K562 (cell line): ENCODE measurements around the gene ETV3L. TPM values are rescaled to one million over a fixed set of nuclear protein-coding genes. Genes with fewer than 3 reads are reported as not detected.

Experiments used
- ATAC-seq: fragments of 200-7000 bp; cut with Tn5 transposase; 3 replicates; pipeline ENCODE4 v1.9.1; 2020; ENCODE audit warnings: moderate library complexity
- BruUV-seq: library from RNA; stranded (reverse); fragments of 400-500 nt; replicated peaks from 2 replicates; lab custom pipeline; 2021; lab: Mats Ljungman, UMichigan
- CTCF ChIA-PET: fragments of 300-600 bp; formaldehyde crosslinking; extraction: SDS; loops from one replicate; lab custom pipeline; 2021; ENCODE audit warnings: low intra/inter-chr PET ratio; lab: Yijun Ruan, JAX
- POLR2A ChIA-PET: fragments of 300-600, 350-650 bp; sonication (Branson Sonifier 250); formaldehyde crosslinking; extraction: SDS; loops from one replicate; lab custom pipeline; 2021; ENCODE audit warnings: antibody characterized with exemption, inconsistent platforms; lab: Yijun Ruan, JAX
- DNase-seq, 4 experiments: peaks; one replicate each; pipeline versions ENCODE4 v3.0.0 to v3.0.0-alpha.2; 2011 to 2018; ENCODE audit warnings: low spot score in 3 of 4, mixed read lengths in 3 of 4; ENCODE audit errors: extremely low read depth in 1 of 4
- FAIRE-seq: peaks from 2 replicates; lab custom pipeline; 2011; peaks lifted over from hg19 to GRCh38; lab: Jason Lieb, UNC
- H2AFZ ChIP-seq: 2 replicates; pipeline ENCODE4 v1.6.0; 2011; ENCODE audit warnings: low read depth, low read length, control low read depth, inconsistent platforms
- H3K27ac ChIP-seq: fragments of 200-600 bp; 3 replicates; pipeline ENCODE4 v1.8.0; 2011; ENCODE audit warnings: low read depth, mild to moderate bottlenecking, control low read depth, inconsistent platforms, low read length, moderate library complexity, mixed read lengths; ENCODE audit errors: extremely low read depth
- H3K27me3 ChIP-seq, 2 experiments: fragments of 300-600 bp in 1 of 2; 2 replicates in 1 of 2; 3 replicates in 1 of 2; pipeline versions ENCODE4 v1.6.0 to v1.8.0; 2011; ENCODE audit warnings: inconsistent platforms in 2 of 2, low read length in 2 of 2, mild to moderate bottlenecking in 1 of 2, mixed read lengths in 1 of 2, moderate library complexity in 1 of 2; ENCODE audit not compliant: control insufficient read depth in 2 of 2, insufficient read depth in 2 of 2
- H3K36me3 ChIP-seq: fragments of 300-600 bp; 3 replicates; pipeline ENCODE4 v1.8.0; 2011; ENCODE audit warnings: mild to moderate bottlenecking, low read length, inconsistent platforms; ENCODE audit not compliant: control insufficient read depth, insufficient read depth
- H3K4me1 ChIP-seq, 2 experiments: fragments of 200-600 bp in 1 of 2; replicated peaks in 1 of 2; 2 replicates in 1 of 2; 3 replicates in 1 of 2; pipeline versions ENCODE4 v1.5.1 to v1.8.0; 2011; ENCODE audit warnings: inconsistent platforms in 2 of 2, low read length in 2 of 2, mild to moderate bottlenecking in 1 of 2, mixed read lengths in 1 of 2, moderate library complexity in 1 of 2; ENCODE audit not compliant: control insufficient read depth in 2 of 2, insufficient read depth in 2 of 2
- H3K4me2 ChIP-seq: 2 replicates; pipeline ENCODE4 v1.6.1; 2011; ENCODE audit warnings: low read length, control low read depth, inconsistent platforms, mixed read lengths; ENCODE audit not compliant: insufficient read depth
- H3K4me3 ChIP-seq: fragments of 200-600 bp; sonication (generic), shearing (Covaris generic); 2 replicates; pipeline ENCODE4 v1.5.1; 2016; ENCODE audit warnings: control low read depth, inconsistent platforms
- H3K79me2 ChIP-seq: fragments of 200-600 bp; 3 replicates; pipeline ENCODE4 v1.8.0; 2011; ENCODE audit warnings: low read length, inconsistent platforms; ENCODE audit not compliant: control insufficient read depth, insufficient read depth
- H3K9ac ChIP-seq, 2 experiments: 2 replicates each; pipeline versions ENCODE4 v1.6.0 to v1.6.1; 2011; ENCODE audit warnings: low read depth in 2 of 2, low read length in 2 of 2, control low read depth in 1 of 2, inconsistent platforms in 1 of 2, mild to moderate bottlenecking in 1 of 2, mixed read lengths in 1 of 2; ENCODE audit not compliant: insufficient read depth in 1 of 2
- H3K9me1 ChIP-seq: one replicate; pipeline ENCODE4 v1.6.0; 2011; ENCODE audit warnings: inconsistent platforms, mild to moderate bottlenecking, low read length, moderate library complexity; ENCODE audit not compliant: control insufficient read depth, insufficient read depth
- H3K9me3 ChIP-seq: replicated peaks from 2 replicates; pipeline ENCODE4 v1.5.1; 2011; ENCODE audit warnings: low read depth, low read length, inconsistent platforms; ENCODE audit not compliant: control insufficient read depth, insufficient read depth
- H4K20me1 ChIP-seq: replicated peaks from 2 replicates; pipeline ENCODE4 v1.6.1; 2011; ENCODE audit warnings: low read length, inconsistent platforms, mixed read lengths; ENCODE audit not compliant: control insufficient read depth, insufficient read depth
- CTCFL ChIP-seq: IDR thresholded peaks from 2 replicates; pipeline ENCODE4 v1.6.1; 2011; ENCODE audit warnings: borderline replicate concordance, low read depth, mild to moderate bottlenecking, moderate library complexity, low read length; ENCODE audit not compliant: insufficient read depth, poor library complexity, severe bottlenecking
- HMGXB4 ChIP-seq: sonication (generic); formaldehyde crosslinking; IDR thresholded peaks from 2 replicates; pipeline ENCODE4 v1.8.1; 2023; ENCODE audit warnings: mild to moderate bottlenecking, missing genetic modification reagents
- IRF9 ChIP-seq: fragments of 450-650 bp; IDR thresholded peaks from 2 replicates; pipeline ENCODE4 v1.6.1; 2016; ENCODE audit warnings: missing biosample characterization, missing genetic modification characterization
- MAFF ChIP-seq: IDR thresholded peaks from 2 replicates; pipeline ENCODE4 v1.6.1; 2012; ENCODE audit warnings: low read length, improper control_type of control experiment
- MEF2D ChIP-seq: conservative IDR thresholded peaks from 2 replicates; pipeline ENCODE4 v1.6.1; 2016; ENCODE audit warnings: low read depth, missing genetic modification characterization, missing compliant biosample characterization
- USF2 ChIP-seq: sonication (generic); formaldehyde crosslinking; IDR thresholded peaks from 2 replicates; pipeline ENCODE4 v1.5.0; 2020; ENCODE audit warnings: missing genetic modification reagents
- ZBTB49 ChIP-seq: sonication (generic); formaldehyde crosslinking; IDR thresholded peaks from 2 replicates; pipeline ENCODE4 v1.8.0; 2022; ENCODE audit warnings: missing genetic modification reagents, mild to moderate bottlenecking, borderline replicate concordance
- ZC3H8 ChIP-seq: fragments of 450-650 bp; IDR thresholded peaks from 2 replicates; pipeline ENCODE4 v1.6.1; 2017
- ZFPM2 ChIP-seq: fragments of 250-450 bp; sonication (Bioruptor Pico); IDR thresholded peaks from 2 replicates; pipeline ENCODE4 v1.5.1; 2022; ENCODE audit warnings: mild to moderate bottlenecking
- ZNF384 ChIP-seq: IDR thresholded peaks from 2 replicates; pipeline ENCODE4 v1.6.1; 2012; ENCODE audit warnings: low read depth, low read length, improper control_type of control experiment
- WGBS: fragments of 100-300 bp; shearing (Covaris generic); methylation state at CpG from one replicate; pipeline ENCODE4 v1.1.6; 2016; ENCODE audit warnings: low coverage, mixed read lengths; ENCODE audit not compliant: insufficient coverage; ENCODE audit errors: missing lambda C conversion rate; 5-methylcytosine and 5-hydroxymethylcytosine counted together
- in situ Hi-C: fragments of 300-500 bp; cut with MboI; formaldehyde crosslinking; loops from 4 replicates; pipeline ENCODE4 v1.15.0; 2018; ENCODE audit warnings: inconsistent platforms, mixed read lengths
- intact Hi-C: fragments of 100-400 bp; cut with micrococcal nuclease; formaldehyde crosslinking; loops from 2 replicates; pipeline ENCODE4 v1.14.2; 2022
- polyA plus RNA-seq, 8 experiments: library from polyadenylated mRNA; depleted of rRNA in 4 of 8; stranded (reverse) in 5 of 8; unstranded in 3 of 8; fragments of >200 nt; fragmentation: Nextera tagmentation in 2 of 8; fragmentation: Illumina TruSeq in 1 of 8; extraction: Ambion mirVana in 2 of 8; extraction: Trizol in 1 of 8; gene quantifications; 2 replicates each; pipeline versions ENCODE4 v1.2.1 to v1.2.3, GENCODE V29; 2011 to 2014; ENCODE audit warnings: inconsistent platforms in 1 of 8, missing spikeins in 1 of 8
- total RNA-seq, 7 experiments: library from RNA; depleted of rRNA in 6 of 7; stranded (reverse); fragments of >200 nt in 6 of 7; fragmentation: Illumina TruSeq in 2 of 7; extraction: Trizol in 2 of 7; gene quantifications; 2 replicates each; pipeline versions ENCODE4 v1.2.1 to v1.2.3, GENCODE V29; 2011 to 2021; ENCODE audit warnings: low replicate concordance in 1 of 7
- TF ChIP-seq, protein P1 (sequence below), 2 experiments: fragments of 450-650 bp; conservative IDR thresholded peaks; 2 replicates each; pipeline ENCODE4 v1.6.1; 2017; ENCODE audit warnings: mild to moderate bottlenecking in 2 of 2, moderate library complexity in 2 of 2

ETV3L gene
- total and polyA plus RNA-seq, 9 of the 15 experiments (the other 6 are each of a cell fraction or from before 2014, with no cell fraction given) = not detected

- H3K4me2 ChIP-seq = no peak overlapping the region
- H2AFZ ChIP-seq = no peak overlapping the region
- no peaks in the 10 kb centered on the region for H3K79me2 ChIP-seq
- DNase-seq (no peak), ATAC-seq (no peak), FAIRE-seq (no peak)
- 0 out of 2 replicates have a peak, but pooled peaks cover 12% of the 10 kb centered on the region for H4K20me1 ChIP-seq
- intact Hi-C loops (no loop called here), in situ Hi-C loops (no loop called here)
- H3K27me3 ChIP-seq = peaks cover 74 to 95% of the 10 kb centered on the region in 2 experiments
- H3K9me3 ChIP-seq = no peaks in the 10 kb centered on the region
- H3K36me3 ChIP-seq = no peaks in the 10 kb centered on the region
- H3K4me1 ChIP-seq = peaks cover 0 to 12% of the 10 kb centered on the region in 2 experiments; a peak in 3 of 5 replicates
- H3K9me1 ChIP-seq = no peaks in the 10 kb centered on the region
- no peak overlapping the region for H3K27ac ChIP-seq
- BruUV-seq = no TSS peak
- WGBS = 0% methylated on average over 6 of the region's 6 CpGs
- H3K4me3 ChIP-seq = no peak overlapping the region
- ChIA-PET POLR2A (no interaction called here), CTCF (no interaction called here)
- no peak overlapping the region for H3K9ac ChIP-seq
- TF ChIP-seq MEF2D (no peak), MAFF (no peak), IRF9 (tag) (no peak), ZFPM2 (CRISPR knock-in tag) (no peak), ZBTB49 (CRISPR knock-in tag) (no peak), CTCFL (no peak), HMGXB4 (CRISPR knock-in tag) (no peak), ZNF384 (no peak), ZC3H8 (no peak), USF2 (CRISPR knock-in tag) (no peak)
- TF ChIP-seq, protein P1, sequence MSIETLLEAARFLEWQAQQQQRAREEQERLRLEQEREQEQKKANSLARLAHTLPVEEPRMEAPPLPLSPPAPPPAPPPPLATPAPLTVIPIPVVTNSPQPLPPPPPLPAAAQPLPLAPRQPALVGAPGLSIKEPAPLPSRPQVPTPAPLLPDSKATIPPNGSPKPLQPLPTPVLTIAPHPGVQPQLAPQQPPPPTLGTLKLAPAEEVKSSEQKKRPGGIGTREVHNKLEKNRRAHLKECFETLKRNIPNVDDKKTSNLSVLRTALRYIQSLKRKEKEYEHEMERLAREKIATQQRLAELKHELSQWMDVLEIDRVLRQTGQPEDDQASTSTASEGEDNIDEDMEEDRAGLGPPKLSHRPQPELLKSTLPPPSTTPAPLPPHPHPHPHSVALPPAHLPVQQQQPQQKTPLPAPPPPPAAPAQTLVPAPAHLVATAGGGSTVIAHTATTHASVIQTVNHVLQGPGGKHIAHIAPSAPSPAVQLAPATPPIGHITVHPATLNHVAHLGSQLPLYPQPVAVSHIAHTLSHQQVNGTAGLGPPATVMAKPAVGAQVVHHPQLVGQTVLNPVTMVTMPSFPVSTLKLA (conservative IDR thresholded peaks at IDR 0.05) = no peak
Observed at GRCh38 chr1:157108448-157108847, 8.8 kb upstream of the ETV3L start.
